ENCODE data around the gene CCNL2.

The CCNL2 gene

DNA sequence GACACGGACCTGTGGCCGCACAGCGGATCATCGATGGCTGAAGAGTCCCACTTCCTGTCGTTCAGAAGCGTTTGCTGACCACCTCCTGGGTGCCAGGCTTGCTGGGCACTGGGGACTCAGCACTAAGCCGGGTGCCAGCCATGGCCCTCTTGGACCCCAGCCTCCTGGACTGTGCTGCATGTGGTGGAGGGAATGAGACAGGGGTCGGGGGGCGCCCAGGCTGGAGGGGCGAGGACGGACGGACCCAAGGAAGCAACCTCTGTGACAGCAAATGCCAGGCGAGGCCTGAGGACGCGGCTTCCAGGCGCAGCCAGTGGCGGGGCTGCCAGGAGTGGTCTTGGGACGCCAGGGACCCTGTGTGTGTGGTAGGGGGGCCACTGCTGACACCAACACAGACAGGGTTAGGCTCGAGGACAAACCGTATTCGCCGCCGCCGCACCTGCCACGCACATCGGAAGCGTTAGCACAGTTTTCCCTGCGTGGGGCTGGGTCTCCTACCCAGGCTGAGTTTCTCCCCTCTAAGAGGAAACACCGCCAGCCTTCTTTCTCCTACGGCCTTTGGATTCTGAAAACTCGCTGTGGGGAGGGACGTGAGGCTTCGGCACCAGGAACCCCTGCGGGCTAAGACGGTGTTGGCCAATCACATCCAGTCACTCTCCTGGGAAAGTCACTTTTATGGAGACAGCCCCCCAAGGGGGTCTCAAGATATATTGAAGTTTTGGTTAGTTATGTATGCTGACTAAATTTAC, 37.7 kb downstream of the CCNL2 start:
- no peak for DNase-seq
- intact Hi-C loops (cut with DNase I) = no loop called here

DNA sequence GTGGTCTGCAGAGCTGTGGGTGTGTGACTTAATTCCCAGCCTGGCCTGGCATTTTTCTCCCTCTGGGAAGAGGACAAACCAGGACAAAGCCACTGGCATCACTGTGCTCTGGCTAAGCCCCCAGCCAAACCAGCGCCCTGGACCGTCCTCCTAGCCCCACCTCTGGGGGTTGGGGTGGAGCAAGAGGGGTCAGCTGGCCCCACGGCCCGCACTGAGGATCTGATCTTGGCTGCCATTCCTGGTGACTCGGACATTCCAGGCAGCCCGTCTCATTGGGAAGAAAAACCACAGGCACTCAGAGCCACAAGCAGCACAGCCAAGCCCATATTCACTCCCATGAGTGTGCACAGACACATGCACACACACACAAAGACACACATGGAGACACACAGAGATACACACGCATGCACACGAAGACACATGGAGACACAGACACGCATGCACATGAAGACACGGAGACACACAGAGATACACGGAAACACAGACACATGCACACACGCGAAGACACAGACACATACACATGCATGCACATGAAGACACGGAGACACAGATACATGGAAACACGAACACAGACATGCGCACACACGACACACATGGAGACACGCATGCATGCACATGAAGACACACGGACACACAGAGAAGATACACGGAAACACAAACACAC, 38.5 kb downstream of the CCNL2 start:
- intact Hi-C loops (cut with DNase I) = no loop called here
- peak in 1 of 10 donors; percentile 86 for DNase-seq

DNA sequence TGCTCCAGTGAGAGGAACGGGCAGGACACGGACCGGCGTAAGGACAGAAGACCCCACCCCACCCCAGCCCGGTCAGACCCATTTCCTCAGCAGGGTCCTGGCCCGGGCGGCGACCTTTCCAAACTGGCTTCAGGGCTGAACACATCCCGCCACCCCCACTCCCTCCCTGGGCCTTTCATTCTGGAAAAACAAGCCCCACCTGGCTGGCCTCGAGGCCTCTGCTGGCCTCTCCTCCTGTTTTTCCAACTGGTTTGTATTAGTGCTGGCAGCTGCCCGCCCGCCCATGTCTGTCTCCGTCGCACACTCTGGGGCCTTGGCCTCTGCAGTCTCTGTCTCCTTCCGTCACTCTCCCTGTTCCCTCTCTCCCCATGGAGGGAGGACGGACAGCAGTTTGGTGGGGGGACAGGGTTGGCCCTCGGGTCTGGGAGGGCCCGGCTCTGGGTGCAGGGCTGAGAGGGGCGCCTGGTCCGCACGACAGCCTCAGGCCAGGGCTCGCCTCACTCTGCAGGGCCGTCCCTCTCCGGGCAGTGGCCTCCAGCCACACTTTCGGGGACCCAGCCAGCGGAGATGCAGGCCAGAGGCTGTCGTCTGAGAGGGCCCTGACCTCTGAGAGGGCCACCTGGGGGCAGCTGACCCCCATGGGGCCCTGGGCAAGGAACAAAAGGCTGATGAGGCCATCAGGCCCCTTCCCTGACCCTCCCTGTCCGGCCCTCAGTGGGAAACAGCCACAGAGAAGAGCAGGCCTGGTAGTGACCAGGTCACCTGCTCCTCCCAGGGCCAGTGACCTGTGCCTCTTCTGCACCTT, 39.3 kb downstream of the CCNL2 start:
- intact Hi-C loops (cut with DNase I) = no loop called here
- peak in 1 of 10 donors; percentile 80 for DNase-seq

DNA sequence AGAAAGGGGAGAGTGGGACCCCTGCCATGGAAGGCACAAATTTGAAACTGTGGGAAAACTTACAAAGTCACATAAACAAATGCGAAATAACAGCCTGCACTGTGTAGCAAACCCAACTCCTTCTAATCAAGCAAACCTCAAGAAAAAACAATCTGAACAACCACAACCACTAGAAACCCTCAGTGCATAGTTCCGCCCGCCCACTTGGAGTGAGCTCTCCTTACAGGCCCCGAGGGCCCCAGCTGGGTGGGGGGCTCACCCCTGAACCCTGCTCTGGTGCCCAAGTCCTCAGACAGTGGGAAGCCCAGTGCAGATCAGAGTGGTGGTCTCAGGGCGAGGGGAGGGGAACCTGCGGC, 39.8 kb downstream of the CCNL2 start:
- DNase-seq = no peak
- intact Hi-C loops (cut with DNase I) = no loop called here

DNA sequence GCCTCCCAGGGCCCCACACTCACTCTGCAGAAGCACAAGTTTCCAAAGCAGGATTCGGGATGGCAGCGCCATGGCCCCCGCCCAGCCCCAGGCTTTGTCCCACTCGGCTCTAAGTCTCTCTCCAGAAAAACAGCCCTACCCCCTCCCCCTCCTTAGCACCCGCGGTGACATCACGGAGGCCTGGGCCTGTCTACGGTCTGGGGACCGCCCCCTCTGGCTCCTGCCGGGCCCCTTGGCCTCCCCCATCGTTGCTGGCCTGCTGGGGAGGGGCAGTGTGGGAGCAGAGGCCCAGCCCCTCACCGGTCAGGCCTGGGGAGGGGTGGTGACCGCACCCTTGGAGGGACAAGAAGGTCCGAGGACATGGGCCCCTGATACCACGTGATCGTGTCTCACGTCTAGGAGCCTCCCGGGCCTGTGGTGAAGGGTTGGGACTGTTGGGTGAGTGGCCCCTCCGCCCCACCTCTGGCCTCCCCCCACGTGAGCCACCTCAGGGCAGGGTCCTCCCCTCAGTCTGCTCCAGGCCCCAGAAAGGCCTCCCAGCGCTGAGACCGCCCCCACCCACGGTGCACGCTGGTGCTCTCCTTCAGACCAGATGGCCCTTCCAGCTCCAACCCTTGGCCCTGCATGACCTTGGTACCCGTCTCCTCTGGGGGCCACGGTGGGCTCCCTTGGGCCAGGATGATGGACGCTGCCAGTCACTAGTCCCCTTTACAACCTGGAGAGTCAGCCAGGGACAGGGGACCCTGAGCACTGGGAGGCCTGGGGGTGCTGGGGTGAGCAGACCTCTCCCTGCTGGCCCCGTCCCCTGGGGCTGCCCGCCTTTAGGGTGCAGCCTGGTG, 40.5 kb downstream of the CCNL2 start, which contains the start of gene MXRA8:
TSS of gene MXRA8 (minus strand) at position 123 of the 839 bp plus-strand sequence. CDS start at position 72, 51 bp downstream.
- DNase-seq = peak in 2 of 10 donors; percentile 68 to 71
- intact Hi-C loops (cut with DNase I) = no loop called here

DNA sequence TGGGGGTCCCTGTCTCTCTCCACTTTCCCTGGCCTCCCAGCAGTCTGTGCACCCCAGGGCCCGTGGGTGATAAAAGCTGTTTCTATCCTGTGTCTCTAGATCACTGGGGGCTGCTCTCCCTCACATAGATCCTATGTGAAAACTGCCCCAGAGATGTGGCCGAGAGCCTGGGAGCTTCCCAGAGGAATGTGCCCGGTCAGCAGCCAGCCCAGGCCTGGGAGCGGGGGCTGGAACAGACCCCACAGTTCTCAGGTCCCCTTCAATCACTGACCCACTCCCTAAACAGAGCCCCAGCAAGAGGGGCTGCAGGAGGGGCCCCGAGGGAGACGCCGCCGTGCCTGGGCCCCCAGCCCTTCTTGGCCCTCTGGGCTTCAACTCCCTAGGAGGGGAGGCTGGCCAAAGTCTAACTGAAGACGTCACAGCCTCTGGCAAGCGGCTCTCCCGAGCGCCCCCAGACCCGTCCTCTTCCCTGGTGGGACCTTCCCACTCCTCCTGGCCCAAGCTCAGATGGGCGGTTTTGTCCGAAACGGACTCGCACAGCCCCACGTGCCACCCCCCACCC, 41.2 kb downstream of the CCNL2 start:
- intact Hi-C loops (cut with DNase I) = no loop called here
- DNase-seq = peak in 1 of 10 donors; percentile 46

DNA sequence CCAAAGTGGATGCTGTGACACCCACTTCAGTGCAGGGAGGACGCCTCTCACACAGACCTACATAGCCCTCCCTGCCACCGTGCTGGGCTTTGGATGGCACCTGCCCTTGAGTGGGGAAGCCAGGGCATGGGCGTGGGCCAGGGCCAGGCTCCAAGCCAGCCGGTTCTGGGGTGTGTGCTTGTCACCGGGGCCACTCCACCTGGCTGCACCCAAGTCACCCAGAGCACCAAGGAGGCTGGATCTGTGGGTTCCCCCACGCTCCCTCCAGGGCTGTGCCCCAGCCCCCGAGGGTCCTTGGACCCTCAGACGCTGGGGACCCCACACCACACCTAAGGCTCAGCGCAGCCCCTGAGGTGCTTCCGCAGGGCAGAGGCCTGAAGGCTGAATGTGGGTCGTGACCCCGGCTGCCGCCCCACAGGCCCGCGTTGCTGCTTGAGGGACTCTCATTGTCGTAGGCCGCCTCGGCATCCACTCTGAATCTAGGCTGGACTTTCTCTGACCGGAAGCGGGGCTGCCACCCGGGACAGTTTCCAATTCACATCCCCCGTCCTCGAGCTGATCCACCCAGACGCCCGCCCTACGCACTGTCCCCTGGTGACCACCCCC, 42.2 kb downstream of the CCNL2 start:
- intact Hi-C loops (cut with DNase I) = no loop called here
- DNase-seq = no peak

DNA sequence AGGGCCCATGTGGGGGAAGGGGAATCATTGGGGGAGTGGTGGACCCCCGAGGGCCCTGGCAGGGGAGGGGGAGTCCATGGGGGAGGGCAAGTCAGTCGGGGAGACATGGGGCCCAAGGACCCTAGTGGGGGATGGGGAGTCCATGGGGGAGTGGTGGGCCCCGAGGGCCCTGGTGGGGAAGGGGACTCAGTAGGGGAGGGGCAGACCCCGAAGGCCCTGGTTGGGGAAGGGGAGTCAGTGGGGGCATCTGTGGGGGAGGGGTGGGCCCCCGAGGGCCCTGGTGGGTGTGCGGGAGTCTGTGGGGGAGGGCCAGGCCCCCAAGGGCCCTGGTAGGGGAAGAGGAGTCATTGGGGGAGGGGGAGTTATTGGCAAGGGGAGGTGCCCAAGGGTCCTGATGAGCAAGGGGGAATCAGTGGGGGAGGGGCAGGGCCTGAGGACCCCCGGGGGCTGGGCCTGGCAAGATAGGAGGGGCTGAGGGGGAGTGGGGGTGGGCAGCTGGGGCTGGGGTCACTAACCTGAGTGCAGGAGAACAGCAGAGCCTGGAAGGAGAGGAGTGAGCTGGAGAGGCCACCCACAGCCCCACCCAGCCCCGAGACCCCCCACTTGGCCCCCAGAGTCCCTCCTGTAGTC, 42.9 kb downstream of the CCNL2 start:
- intact Hi-C loops (cut with DNase I) = no loop called here
- DNase-seq = no peak

DNA sequence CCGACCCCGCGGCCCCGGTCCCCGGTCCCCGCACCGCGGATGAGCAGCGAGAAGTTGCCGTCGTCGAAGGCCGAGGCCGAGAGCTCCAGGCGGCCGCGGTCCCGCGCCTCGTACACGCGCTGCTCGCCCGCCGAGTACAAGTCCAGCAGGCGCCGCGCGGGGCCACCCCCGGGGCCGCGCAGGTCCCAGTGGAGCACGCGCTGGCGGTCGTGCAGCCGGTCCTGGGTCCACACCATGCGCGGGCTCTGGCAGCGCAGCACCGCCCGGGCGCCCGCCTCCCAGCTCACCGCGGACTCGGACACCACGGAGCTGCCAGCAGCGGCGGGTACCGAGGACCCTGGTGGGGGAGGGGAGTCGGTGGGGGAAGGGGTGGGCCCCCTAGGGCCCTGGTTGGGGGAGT, 43.7 kb downstream of the CCNL2 start:
- peak in 1 of 10 donors; percentile 74 for DNase-seq
- intact Hi-C loops (cut with DNase I) = no loop called here

DNA sequence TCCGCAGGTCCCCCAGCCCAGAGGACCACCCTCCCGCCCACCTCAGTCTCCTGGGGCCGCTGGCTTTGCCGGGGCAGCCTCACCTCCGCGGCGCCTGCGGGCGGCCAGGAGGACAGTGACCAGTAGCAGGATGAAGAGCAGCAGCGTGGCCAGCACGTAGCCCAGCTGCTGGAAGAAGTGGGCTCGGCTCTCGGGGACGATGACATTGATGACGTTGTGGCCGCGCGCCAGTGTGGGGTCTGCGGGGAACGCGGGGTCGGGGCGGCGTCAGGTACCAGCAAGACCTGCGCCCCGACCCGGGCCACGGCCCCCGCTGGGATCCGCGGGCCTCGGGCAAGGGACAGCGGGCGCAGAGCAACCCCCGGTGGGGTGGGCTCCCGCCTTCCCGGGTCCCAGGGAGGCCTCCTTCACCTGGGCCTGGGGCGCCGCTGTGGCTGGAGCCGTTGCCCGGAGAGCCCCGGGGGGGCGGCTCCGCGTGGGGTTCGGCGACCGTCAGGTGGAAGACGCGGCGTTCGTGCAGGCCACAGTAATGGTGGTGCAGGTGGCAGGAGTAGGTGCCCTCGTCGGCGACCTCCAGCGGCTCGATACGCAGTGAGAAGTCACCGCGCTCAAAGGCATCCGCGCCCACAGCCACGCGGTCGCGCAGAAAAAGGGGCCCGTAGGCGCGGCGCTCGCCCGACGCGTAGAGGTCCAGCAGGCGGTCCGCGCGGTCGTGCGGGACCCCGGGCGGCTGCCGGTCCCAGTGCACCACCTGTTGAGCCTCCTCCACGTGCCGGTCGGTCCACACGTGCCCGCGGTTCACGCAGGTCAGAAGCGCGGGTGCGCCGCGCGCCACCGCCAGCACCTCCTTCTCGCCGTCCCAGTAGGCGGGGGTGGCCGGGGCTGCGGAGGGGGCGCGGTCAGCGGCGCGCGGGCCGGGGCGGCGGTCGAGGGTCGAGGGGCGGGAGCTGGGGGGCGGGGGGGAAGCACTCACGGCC, 44.6 kb downstream of the CCNL2 start:
- intact Hi-C loops (cut with DNase I) = no loop called here

DNA sequence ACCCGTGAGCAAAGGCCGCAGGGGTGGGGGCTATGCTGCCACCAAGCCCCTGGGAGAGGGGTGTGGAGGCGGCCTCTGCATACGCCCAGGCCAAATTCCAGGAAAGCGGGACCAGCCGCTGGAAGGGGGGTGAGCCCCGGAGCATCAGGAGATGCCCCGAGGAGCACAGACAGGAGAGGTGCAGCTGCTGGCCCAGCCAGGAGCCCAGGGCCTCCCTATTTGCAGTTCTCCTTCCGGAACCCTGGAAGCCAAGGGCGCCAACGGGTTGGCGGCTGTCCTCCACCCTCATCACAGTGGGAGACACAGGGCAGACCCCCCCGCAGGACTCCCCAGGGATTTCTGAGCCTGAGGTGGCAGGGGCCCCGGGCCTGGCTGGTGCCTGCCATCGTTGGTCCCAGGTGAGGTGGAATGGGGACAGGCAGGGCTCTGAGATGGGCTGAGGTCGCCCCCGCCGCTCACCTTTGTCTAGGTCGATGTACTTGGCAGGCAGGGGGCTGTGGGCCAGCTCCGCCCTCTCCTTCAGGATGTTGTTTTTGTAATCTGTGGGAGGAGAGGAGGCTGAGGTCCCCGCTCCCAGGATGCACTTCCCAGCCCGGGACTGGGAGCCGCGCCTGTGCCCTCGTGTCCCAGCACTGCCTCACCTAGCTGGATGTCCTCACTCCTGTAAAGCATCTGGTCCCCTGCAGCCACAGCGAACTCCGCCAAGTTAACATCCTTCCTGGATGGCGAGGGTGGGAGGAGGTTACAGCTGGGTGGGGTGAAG, 45.6 kb downstream of the CCNL2 start:
- intact Hi-C loops (cut with DNase I) = no loop called here
- no peak for DNase-seq

More for the DNA sequence above, 44.6 kb downstream of the CCNL2 start:
- DNase-seq = no peak

DNA sequence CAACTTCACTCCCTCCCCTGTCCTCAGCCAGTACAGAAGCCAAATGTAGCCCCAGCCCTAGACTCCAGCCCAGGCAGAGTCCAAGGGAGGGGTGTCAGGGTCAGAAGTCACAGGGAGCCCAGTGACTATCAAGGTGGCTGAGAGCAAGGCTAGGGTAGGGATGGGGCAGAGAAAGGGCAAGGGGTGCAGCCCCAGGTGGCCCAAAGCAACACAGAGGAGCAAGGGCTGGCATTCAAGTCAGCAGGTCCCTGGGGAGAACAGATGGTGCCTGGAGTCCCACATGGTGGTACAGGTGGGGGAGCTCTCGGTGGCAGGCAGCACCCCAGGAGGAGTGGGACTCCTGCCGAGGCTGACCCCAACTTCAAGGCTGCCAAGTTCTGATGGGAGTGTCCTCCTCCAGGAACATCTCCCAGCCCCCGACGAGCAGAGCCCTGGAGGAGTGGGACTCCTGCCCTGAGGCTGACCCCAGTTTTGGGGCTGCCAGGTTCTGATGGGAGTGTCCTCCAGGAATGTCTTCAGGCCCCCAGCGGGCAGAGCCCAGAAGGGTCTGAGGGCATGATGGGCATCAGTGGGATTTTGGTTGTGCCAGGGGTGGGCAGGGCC, 46.2 kb downstream of the CCNL2 start:
- no peak for DNase-seq
- intact Hi-C loops (cut with DNase I) = no loop called here

DNA sequence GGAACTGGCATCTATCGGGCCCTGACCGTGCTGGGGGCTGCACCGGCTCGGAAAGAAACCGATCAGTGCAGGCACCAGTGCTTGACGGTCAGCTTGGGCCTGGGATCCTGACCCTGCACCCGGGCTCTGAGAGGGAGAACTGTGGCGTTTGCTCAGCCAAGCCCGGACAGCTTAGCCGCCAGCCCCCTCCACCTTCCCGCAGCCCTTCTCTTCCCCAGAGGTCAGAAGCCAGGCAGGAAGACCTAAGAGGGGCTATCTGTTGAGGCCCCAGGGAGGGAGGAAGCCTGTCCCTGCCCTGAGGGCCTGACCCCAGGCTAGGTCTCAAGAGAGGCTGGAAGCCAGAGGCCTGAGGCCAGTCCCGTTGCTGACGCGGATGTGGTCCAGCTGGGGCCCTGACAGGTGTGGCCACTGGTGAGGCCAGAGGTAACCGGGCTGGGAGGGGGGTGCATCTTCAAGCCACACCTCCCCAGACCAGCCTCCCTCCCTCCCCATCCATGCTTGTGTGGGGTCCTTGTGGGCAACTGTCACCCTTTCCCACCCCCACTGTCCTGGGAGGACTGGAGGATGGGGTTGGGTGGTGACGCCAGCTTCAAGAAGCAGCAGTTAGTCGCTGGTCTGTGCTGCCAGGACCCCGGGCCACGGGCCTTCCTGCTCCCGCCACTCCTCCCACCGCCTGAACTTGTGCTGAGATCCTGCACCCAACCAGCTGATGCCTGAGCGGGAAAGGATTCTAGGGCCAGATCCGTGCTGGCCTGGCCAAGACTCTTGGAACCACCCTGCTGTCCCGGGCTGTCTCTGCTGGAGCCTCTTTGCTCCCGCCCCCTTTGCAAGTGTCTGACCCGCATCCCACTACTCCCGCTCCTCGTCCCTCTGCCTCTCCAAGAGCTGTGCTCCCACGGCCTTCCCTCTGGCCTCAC, 47.4 kb downstream of the CCNL2 start:
- DNase-seq = no peak
- intact Hi-C loops (cut with DNase I) = no loop called here

DNA sequence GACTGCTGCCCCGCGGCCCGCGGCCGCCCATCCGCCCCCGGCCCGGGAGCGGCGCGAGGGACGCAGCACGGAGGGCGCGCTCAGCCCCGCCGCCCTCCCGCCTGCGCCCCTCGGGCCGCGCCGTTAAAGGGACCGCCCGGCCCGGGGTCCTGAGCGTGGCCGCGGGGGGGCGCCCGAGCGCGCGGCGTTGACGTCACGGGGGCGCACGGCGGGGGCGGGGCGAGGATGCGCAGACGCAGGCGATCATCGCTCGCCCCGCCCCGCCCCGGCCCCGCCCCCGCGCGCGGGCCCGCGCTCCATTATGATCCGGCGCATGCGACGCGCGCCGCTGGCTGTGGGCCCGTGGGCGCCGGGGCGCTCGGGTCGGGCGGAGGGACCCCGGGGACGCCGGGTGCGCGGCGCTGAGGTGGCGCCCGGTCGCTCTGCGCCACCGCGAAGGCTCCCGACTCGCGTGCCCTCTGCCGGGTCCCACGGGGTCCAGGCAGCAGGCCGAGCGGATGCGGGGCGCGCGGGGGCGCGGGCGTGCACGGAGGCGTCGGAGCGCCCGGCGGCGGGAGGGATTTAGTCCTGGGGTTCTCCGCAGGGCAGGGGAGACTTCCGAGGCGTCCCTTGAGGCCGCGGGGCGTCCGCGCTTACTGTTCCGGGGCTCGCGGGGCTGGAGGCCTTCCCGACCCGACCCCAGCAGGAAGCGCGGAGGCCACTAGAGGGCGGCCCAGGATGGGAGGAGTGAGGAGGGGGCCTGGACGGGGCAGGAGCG, 49.7 kb downstream of the CCNL2 start, which contains the start of gene DVL1:
TSS of gene DVL1 (minus strand) at position 163 of the 757 bp plus-strand sequence. CDS start 353 bp downstream, outside the sequence.
- intact Hi-C loops (cut with DNase I) = loop anchor here (1.0 kb wide), 1 partner anchor 41 kb away; the partner anchor contains the start of gene PUSL1

More for the DNA sequence above, 49.7 kb downstream of the CCNL2 start, which contains the start of gene DVL1:
- peak in 8 of 10 donors; percentile 41 to 94 (median 50) for DNase-seq
